Fibroblast of upper back skin (primary cell): ENCODE measurements around the gene RTL1.

ENCODE experiments used
- DNase-seq: peaks from one replicate; pipeline ENCODE4 v3.0.0-alpha.2; 2013

The RTL1 gene

DNA sequence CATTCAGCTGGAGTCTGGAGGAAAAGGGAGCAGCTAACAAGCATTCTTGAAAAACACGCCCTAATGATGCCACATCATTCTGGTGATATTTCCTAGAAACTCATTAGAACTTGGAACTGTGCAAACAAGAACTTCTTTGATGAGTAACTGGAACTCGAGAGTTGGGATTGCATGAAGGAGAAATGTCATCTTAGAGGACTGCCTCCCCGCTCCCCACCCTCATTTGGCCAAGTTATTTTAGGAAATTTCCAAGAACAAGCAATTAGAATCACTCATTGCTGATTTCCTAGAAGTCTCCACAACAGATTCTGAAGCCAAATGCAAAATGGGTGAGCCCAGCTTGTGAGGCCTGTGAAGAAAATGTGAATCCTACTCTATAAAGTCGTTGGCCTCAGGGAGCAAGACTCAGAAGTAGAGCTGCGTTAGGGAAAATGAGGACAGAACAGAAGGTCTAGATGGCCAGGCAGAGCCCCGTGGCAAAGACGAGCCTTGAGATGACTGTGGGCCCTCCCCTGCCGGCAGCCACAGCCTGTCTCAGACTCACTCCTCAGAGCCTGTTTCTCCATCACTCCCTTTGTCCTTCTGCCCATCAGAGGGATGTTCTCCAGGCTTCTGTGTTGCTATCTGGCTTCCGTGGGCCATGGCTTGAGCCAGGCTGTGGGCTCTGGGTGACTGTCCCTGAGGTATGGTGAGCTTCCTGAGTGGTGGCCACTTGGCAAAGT lies 38.4 kb downstream of the RTL1 start:
- DNase-seq: no peak

DNA sequence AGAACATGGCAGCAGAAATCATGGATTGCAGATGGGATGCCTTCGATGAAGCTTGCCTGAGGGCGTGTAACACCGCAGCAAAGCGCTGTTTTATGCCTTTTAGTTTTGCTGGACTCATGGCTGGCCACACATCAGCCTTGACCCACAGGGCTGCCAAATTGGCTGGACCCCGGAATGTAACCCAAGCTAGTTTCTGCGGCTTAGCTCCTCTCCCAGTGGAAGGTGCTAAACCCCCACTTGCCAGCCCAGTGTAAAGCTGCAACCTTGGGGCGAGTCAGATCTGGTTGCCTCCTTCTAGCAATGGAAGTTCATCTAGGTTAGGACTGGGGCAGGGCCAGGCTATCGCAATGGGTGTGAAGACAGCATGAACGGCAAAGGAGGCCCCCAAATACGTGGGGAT lies 39.3 kb downstream of the RTL1 start:
- DNase-seq: no peak

DNA sequence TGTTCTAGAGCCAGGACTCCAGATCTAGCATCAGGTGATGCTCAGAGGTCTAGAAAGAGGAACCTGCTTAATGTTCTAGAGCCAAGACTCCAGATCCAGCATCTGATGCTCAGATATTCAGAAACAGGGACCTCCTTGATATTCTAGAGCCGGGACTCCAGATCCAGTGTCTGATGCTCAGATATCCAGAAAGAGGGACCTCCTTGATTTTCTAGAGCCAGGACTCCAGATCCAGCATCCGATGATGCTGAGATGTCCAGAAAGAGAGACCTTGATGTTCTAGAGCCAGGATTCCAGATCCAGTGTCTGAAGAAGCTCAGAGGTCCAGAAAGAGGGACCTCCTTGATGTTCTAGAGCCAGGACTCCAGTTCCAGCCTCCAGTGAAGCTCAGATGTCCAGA lies 40.7 kb downstream of the RTL1 start:
- no peak for DNase-seq

DNA sequence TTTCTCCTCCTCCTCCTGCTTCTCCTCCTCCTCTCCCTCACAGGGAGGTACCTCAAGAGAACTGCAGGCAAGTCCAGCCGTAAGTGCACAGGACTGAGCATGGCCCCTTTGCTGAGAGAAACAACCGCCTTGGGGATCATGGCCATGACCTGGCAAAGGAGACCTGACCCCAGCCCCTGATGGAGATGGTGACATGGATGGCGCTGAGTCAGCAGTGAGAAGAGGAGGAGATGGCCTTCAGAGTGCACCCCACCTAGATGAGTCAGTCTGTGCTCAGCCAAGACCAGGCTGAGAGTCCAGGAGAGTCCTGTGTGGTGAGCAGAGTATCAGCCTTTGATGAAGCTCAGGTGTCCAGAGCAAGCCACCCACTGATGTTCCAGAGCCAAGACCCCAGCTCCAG lies 41.2 kb downstream of the RTL1 start:
- no peak for DNase-seq

DNA sequence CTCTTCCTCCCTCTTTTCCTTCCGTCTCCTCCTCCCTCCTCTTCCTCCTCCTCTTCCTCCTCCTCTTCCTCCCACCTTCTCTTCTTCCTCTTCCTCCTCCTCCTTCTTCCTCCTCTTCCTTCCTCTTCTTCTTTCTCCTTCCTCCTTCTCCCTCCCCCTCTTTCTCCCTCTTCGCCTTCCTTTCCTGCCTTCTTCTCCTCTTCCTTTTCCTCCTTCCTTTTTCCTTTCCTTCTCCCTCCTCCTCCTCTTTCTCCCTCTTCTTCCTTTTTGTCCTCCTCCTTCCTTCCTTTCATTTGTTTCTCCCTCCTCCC lies 41.6 kb downstream of the RTL1 start:
- DNase-seq: no peak

DNA sequence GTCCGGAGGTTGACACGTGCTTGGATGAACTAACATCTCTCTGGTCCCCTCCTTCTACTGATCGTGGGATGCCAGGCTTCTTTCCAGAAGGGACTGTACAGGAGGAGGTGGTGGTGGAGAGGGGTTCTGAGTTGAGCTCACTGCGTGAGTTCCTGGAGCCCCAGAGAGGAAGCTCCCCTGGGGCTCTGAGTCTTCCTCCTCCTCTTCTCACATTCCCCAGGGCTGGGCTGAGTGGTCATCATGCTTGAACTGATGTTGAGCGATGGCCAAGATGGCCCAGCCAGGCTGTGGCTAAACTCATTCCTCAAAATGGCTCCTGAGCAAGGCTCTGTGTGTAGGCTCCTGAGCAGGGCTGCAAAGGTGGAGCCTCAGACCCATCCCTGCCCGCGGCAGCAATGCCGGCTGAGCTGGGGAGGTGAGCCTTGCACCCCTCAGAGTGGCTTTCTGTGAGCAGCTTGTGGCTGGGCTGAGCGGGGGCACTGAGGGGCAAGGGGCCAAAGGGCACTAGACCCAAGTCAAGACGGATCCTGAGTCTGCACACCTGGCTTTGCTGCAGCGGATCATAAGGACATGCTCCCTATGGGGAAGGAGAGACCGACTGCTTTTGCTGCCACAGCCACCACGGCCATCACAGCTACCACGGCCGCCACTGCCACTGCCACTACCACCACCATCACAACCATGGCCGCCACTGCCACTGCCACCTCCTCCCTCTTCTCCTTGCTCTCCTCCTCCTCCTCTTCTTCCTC lies 42.2 kb downstream of the RTL1 start:
- DNase-seq: no peak

DNA sequence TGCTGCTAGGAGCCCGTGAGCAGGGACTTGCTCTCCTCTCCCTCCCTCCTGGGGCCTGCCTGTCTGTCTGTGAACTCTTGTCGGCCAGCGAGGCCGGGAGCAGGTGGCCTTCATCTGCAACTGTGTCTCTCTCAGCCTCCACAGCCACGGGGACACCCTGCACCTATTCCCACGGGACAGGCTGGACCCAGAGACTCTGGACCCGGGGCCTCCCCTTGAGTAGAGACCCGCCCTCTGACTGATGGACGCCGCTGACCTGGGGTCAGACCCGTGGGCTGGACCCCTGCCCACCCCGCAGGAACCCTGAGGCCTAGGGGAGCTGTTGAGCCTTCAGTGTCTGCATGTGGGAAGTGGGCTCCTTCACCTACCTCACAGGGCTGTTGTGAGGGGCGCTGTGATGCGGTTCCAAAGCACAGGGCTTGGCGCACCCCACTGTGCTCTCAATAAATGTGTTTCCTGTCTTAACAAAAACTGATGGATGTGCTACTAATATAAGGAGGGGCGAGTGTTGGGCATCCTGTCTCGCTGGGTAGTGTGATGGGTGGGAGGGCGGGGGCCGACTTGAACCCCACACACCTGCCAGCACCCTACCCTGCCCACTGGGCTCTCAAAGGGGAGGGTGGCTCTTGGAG lies 42.9 kb downstream of the RTL1 start:
- DNase-seq: no peak

DNA sequence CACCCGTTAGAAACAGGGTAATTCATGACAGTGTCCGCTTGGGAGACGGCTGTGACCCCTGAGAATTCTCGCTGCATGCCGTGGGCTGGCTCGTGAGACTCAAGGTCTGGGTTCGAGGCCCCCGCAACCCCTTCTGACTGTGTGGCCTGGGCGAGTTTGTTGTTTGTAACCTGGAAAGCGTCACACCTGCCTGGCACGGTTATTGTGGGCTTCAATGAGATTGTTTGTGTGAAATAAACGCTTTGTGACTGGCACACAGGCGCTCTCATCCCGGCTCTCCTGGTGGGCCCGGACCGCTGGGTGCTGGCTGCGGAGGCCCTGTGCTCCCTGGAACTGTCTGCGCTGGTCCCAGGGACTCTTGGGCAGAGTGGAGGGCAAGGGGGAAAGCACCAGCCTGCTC lies 43.7 kb downstream of the RTL1 start:
- no peak for DNase-seq

DNA sequence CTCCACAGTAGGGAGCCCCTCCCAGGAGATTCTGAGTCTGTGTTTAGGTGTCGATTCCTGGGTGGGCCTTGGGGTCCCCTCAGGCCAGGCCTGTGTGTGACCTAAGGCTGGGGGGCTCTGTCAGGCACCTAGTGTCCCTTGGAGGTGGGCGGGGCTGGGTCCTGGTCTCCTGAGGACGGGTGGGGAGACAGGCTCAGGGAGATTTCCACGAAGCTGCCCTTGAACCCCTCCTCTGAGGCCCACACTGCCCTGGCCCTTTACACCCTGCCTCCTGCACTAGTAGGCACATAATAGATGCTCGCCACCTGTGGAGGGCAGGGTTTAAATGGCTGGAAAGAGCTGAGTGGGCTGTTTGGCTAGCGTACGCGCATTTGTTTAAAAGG lies 44.7 kb downstream of the RTL1 start:
- no peak for DNase-seq

DNA sequence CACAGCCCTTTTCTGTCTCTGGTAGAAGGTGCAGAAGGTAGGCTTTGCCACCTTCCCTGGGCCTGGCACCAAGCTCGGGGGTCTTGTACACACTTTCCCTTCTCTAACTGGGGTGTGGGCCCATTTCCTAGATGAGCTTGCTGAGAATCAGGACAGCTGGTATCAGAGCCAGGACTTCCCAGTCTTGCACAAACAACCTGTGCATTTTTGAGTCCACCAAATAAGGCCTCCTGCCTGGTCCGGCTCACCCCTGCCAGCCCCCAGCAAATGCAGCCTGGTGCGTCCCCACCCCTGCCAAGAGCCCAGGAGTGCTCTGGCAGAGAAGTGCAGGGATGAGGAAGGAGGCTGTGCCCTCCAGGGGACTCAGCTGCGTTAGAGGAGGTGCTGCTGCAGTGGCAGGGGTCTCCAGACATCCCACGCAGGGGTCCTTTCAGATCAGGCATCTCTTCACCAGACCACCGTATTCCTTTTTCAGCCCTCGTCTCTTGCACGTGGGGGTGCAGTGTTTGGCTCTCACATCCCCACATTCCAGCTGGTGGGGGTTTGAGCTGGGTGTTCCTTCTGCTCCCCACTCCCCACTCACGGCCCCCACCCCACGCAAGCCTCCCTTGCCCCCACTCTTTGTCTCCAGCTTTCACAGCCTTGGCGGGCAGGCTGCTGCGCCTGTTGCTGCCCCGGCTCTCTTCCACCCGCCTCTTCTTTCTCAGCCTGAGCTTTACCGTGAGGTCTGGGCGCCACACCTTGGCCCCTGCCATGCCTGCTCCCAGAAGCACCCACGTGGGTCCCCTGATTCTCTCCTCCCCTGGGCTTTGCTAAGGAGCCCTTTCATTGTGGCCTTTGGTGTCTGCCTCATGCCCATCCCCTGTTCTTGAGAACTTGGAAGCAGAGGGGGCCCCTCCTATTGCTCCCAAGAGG lies 45.3 kb downstream of the RTL1 start:
- no peak for DNase-seq

DNA sequence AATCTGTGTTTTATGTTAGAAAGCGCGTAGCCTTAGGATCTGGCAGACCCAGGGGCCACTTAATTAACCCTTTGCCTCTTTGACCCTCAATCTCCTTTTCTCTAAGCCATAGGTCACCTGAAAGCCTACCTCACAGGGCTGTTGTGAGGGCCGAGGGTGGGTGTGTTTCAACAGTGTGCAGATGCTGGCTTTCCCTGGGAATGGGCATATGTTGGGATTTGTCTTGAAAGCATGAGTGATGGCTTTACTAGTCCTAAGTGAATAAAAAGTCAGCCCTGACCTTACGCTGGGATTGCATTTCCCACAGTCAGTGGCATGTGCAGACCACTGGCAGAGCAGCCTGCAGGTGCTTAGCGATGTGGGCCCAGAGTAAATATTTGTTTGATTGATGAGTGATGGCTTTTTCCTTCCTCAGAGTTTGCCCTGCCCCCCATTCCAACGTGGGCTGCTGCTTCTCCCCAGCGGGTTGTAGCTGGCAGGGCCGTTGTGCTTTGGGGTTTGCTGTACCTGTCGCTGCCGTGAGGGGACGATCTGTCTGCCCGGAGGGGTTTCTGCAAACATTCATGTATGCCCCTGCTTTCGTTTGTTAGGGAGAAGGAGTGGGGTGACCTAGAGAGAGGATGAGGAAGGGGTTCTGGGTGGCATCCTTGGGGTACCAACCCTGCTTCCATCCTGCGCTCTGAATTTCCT lies 46.1 kb downstream of the RTL1 start:
- no peak for DNase-seq

DNA sequence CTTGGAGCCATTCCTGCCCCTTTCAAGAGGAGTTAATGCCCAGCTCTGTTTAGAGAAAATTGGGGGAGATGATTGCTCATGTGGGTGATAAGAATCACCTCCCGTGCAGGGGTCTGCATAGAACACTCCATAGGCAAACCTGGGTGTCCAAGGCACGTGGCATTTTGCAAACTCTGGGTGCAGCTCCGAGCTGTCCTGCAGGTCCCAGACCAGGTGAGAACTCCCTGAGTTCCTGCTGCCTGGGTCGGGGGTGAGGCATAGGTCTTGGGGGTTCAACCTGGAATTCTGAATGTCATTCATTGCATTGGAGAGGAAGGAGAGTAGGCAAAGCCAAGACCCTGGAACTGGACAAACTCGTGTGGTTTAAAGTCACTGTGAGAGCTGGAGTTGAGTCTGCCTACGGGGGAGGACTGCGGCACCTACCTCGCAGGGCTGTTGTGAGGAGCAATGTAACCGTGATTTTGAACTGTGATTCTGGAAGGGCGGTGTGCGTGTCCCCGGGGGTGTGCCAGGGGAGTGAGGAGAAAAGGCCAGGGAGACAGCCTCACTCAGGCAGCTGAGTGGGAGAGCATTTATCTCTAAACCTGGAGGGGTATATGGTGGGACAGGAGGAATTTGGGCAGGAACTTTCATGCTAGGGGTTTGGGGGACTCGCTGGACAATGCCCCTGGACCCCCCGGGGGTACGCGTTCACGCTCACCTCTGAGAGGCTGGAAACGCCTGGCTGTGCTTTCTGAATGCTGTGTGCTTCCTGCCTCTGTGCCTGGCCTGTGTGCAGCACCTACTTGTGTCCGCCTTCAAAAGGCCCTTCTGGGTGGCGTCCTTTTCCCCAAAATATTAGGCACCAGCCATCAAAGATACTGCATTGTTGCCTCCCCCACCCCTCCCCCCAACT lies 47.2 kb downstream of the RTL1 start:
- no peak for DNase-seq

DNA sequence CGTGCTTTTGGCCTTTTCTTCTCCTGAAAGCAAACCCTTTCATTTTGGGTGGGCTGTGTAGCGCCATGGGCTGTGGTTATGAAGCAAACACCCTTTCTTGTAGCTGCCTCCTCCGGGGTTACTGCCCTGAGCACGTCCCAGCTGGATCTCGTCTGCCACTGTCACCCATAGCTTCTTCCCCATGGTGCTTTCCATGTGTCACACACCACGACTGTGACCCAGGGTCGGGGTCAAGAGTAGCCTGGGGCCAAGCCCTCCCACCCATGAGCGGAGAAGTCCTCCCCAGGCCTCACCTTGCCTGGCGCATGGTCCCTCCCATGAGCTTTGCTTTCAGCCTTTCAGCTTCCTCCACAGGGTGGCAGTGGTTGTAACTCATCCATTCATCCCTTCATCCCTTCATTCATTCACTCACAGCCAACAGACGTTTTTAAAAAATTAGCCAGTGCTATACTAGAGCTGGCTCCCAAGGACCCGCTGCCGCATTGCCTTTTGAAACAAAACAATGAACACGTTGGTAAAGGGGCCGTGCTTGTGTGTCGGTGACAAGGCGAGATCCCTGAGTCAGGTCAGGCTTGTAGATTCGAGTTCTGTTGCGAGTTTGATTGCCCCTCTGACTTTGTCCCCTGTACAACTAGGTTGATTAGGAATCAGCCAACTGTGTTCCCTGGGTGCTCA lies 48.1 kb downstream of the RTL1 start:
- DNase-seq: no peak

DNA sequence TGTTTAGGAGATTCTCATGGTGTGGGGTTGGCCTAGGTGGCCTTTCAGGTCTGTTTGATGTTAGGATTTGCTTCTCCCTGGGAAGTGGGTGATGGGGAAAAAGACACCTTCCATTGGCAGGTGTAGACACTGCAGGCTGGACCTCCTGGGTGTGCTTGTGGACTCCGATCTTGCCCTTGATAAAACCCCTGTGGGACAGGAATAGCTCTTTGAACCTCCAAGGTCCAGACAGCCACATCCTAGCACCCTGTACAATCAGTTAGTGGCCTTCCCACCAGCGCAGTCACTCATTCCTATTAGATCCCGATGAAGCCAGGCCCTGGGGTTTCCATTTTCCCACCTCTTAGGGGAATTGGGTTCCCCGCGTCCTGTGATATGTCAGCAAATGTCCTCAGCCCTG lies 49.1 kb downstream of the RTL1 start:
- DNase-seq: no peak

DNA sequence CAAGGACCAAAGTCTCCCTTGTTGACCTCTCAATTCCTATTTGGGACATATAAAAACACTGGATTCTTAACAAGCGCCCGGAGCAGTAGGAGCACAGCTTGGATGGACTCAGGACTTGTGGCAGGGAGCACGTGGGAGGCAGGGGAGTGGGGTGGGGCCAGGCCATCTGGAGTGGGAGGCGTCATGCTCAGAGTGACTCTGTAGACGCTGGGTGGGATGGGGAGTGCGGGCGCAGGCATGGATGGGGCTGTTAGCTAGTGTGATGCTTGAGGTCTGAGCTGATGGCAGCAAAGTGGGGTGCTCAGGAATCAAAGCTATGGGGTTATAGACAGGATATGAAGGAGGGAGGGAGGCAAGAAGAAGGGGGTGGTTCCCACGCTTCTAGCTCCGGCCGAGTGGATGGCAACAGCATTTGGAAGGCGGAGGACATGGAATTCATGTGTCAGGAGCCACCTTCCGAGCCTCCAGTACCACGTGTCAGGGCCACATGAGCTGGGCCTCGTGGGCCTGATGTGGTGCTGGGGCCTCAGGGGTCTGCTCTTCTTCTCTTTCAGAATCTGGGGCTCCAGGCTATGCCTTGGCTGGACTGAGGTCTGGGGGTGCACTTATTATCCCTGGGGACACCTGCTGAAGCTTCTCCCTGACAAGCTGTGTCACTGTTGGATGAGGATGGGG lies 51.4 kb downstream of the RTL1 start:
- DNase-seq: no peak

DNA sequence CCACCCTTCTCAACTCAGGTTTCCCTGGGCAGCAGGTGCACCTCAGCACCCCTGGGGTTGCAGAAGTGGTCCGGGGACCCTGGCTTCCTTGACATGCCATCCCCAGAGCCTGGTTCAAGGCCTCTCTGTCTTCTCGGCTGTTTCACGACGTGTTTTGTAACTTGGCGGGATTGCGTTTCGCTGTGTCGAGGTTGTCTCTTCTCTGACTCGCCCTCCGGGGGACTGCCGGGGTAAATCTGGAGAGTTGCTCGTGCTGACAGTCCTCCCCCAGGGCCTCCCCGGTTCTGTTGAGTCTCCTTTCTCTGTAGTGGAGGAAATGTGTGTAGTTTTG lies 52.0 kb downstream of the RTL1 start:
- DNase-seq: no peak

DNA sequence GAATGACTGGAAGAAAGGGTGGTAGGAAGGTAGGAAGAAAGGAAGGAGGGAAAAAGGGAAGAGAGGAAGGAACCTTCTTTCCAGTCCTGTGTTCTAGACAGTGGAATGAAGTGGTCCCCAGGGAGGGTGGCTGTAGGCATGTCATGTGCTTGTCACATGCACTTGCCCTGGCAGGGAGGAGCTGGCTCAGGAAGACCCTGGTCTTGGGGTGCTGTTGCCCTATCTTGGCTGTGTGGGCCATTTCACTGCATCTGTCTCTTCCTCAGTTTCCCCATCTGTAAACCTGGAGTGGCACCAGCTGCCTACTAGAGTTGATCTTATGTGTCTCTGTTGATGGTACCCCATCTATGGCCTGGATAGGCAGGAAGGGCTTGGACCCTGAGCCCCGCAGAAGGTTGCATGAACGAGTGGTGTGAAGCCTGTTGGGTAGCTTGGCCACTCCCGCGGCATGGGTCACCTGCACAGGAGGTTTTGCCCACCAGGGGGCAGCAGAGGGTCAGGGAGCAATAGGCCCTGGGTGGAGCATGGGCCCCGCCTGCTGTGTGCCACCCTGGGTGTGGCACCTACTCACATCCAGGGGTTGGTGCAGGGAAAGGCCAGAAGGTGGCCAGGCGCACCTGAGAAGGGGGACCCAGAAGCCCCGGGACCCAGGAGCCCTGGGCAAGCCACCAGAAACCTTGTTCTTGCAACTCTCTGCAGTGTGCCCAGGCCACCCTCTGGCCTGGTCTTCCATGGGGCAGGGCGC lies 52.5 kb downstream of the RTL1 start:
- DNase-seq: no peak

DNA sequence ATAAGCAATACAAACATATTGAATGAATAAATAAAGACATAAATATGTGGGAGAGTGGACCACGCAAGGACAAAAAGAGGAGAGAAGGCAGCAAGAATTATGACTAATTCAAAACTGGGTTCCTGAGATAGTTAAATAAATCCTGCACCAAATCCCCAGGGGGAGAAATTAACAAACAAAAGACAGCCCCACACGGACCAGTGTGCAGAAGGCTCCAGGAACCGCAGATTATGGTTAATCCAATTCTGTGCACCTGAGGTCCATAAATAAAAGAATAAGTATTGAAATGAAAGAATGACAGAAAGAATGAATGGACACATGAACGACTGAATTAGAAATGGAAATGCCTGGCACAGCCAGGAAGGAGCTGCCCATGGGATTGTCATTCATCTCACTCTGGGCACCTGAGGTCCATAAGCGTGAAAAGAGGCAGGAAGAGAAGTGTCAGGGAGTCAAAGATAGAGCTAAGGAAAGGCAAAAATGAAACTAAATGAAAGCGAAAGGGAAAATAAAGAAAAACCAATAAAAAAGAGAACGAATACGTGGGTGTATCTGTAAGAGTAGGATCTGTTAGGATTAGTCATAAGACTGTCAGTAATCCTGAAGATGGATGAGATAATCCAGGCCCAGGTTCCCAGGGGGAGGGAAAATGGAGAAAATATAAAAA lies 54.3 kb downstream of the RTL1 start:
- no peak for DNase-seq

DNA sequence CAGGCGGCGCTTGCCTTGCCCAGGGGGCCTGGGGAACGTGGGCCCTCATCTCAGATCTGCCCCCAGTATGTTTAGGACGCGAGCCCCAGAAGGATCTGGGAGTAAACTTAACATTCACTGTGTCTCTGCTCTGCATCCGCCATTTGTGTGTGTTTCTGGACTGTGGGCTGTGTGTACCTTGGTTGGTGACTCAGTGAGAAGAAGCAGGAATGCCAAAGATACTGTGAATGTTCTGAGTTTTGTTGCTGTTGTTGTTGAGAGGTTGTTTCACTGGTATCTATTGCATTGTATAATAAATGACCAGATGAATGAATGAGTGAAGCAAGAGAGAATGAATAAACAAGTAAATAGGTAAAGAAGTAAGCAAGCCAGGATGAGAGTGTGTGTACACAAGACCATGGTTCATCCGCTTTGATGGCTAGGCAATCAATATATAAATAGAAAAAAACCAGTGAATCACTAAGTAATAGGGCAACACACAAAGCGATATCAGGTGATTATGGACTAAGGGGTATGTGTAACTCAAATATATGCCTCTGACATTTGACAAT lies 57.1 kb downstream of the RTL1 start:
- no peak for DNase-seq
